Testis (tissue), 3 donors: ENCODE data around the gene CTIF. TPM values are rescaled to one million over a fixed set of nuclear protein-coding genes. Genes with fewer than 3 reads are reported as not detected.

Experiments
- DNase-seq: peaks from one replicate; pipeline ENCODE4 v3.0.0-alpha.2; 2019
- H3K27ac ChIP-seq, 2 donors: fragments of 200-600 bp; sonication (generic); one replicate each; pipeline ENCODE4 v1.5.1; 2019
- H3K27me3 ChIP-seq: fragments of 200-600 bp; sonication (generic); one replicate; pipeline ENCODE4 v1.5.1; 2019
- H3K36me3 ChIP-seq: fragments of 200-600 bp; sonication (generic); one replicate; pipeline ENCODE4 v1.5.1; 2017; ENCODE audit warnings: low read depth; ENCODE audit errors: missing control alignments
- H3K4me1 ChIP-seq: fragments of 200-600 bp; sonication (generic); one replicate; pipeline ENCODE4 v1.5.1; 2019
- H3K4me3 ChIP-seq, 2 donors: fragments of 200-600 bp; sonication (generic); one replicate each; pipeline ENCODE4 v1.5.1; 2017 to 2019
- H3K9me3 ChIP-seq: fragments of 200-600 bp; sonication (generic); one replicate; pipeline ENCODE4 v1.5.1; 2017
- POLR2A ChIP-seq: fragments of 450-650 bp; IDR thresholded peaks from one replicate; pipeline ENCODE4 v1.6.1; 2017; ENCODE audit warnings: antibody characterized with exemption, mild to moderate bottlenecking, moderate library complexity
- WGBS, 2 donors: methylation state at CpG; one replicate each; pipeline ENCODE4 v1.1.5; 2018; 5-methylcytosine and 5-hydroxymethylcytosine counted together
- intact Hi-C: fragments of 100-400 bp; cut with DNase I; formaldehyde crosslinking; loops from one replicate; pipeline ENCODE4 v1.15.1; 2023; ENCODE audit warnings: low total_unique reads
- polyA plus RNA-seq: library from polyadenylated mRNA; stranded (reverse); fragments of 350-450 nt; fragmentation: Illumina TruSeq; extraction: RNeasy Lipid Tissue Mini Kit (QIAGEN cat#74804); gene quantifications from one replicate; pipeline ENCODE4 v1.2.3, GENCODE V29; 2014; ENCODE audit warnings: low read depth, low replicate concordance; ENCODE audit not compliant: insufficient read depth
- total RNA-seq, 2 donors: library from RNA; depleted of rRNA; stranded (reverse); fragments of >200 nt; gene quantifications; one replicate each; pipeline ENCODE4 v1.2.3, GENCODE V29; 2016
- TF ChIP-seq, protein P1 (sequence below), 3 experiments: fragments of 450-650 bp in 2 of 3; fragments of 200-600 bp in 1 of 3; sonication (generic) in 1 of 3; IDR thresholded peaks; one replicate each; pipeline ENCODE4 v1.5.1; 2016 to 2019; ENCODE audit warnings: antibody characterized with exemption in 3 of 3, mild to moderate bottlenecking in 2 of 3, moderate library complexity in 1 of 3

Gene CTIF
- total and polyA plus RNA-seq, 3 donors from 2014 or later: 33.8 to 41.5 (median 35.6) TPM

- H3K4me1 ChIP-seq: peaks cover 51% of the 10 kb centered on the region
- intact Hi-C loops: no loop called here
- no peak for DNase-seq
These were observed 243.6 kb downstream of the CTIF start for GRCh38 chr18:48782381-48782861.

DNA sequence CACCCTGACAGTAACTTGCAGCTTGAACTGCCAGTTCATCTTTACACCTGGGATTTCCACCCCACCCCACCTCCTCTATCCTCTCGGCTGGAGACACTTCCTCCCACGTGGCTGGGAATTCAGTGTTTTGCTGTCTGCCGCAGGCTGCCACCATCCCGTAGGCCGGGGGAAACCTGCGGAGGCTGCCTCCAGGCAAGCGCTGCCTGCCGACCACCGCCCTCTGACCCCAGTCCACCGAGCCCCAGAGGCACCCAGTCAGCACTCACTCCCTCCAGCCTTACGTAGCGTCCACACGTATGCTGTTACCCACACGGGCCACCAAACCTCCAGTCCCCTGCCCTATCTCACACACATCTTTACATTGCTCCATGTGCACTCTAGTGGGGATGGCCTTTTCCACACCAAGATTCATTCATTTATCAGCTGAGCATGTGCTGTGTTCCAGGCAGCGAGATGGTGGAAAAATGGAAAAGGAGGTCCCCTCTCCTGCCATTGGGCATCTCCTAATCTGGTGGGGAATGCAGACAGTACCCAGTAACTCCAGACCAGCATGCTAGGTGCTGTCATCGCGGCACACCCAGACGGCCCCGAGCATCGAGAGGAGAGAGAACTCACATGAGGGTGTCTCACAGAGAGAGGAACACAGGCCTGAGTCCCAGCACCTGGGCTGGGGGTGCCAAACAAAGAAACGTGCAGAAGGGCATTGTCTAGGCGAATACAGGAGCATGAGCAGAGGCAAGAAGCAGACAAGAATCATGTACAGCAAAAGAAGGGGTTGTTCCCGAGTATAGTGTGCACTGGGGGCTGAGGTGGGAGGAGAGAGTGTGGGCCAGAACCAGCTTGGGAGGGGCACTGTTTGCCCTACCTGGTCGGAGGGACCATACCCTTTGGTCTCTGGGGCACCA is 245.0 kb downstream of the CTIF start:
- Histone ChIP-seq H3K36me3 (no peaks in the 10 kb centered on the region), H3K27me3 (no peaks in the 10 kb centered on the region), H3K27ac (no peak overlapping the region), H3K4me1 (peaks cover 44% of the 10 kb centered on the region), H3K9me3 (no peaks in the 10 kb centered on the region), H3K4me3 (no peak overlapping the region)
- WGBS, 2 donors: 78 to 84% methylated on average over 19 to 24 of the region's 24 CpGs
- intact Hi-C loops: no loop called here
- TF ChIP-seq POLR2A: no peak
- no peak for DNase-seq

More at GRCh38 chr18:48782381-48782861, 243.6 kb downstream of the CTIF start:
- H3K27ac ChIP-seq: peak overlapping the region; percentile 73 to 80
- H3K36me3 ChIP-seq: no peaks in the 10 kb centered on the region
- no peaks in the 10 kb centered on the region for H3K9me3 ChIP-seq
- no peaks in the 10 kb centered on the region for H3K27me3 ChIP-seq
- no peak overlapping the region for H3K4me3 ChIP-seq
- TF ChIP-seq POLR2A: no peak
- TF ChIP-seq, protein P1, sequence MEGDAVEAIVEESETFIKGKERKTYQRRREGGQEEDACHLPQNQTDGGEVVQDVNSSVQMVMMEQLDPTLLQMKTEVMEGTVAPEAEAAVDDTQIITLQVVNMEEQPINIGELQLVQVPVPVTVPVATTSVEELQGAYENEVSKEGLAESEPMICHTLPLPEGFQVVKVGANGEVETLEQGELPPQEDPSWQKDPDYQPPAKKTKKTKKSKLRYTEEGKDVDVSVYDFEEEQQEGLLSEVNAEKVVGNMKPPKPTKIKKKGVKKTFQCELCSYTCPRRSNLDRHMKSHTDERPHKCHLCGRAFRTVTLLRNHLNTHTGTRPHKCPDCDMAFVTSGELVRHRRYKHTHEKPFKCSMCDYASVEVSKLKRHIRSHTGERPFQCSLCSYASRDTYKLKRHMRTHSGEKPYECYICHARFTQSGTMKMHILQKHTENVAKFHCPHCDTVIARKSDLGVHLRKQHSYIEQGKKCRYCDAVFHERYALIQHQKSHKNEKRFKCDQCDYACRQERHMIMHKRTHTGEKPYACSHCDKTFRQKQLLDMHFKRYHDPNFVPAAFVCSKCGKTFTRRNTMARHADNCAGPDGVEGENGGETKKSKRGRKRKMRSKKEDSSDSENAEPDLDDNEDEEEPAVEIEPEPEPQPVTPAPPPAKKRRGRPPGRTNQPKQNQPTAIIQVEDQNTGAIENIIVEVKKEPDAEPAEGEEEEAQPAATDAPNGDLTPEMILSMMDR (IDR thresholded peaks at IDR 0.05): no peak
- 43 to 83% methylated on average over 1 to 11 of the region's 11 CpGs for WGBS, 2 donors

GRCh38 chr18:48784656-48785055 is 245.8 kb downstream of the CTIF start:
- H3K36me3 ChIP-seq: no peaks in the 10 kb centered on the region
- peaks cover 36% of the 10 kb centered on the region for H3K4me1 ChIP-seq
- DNase-seq: no peak
- WGBS, 2 donors: 82 to 88% methylated on average over 5 of the region's 5 CpGs
- intact Hi-C loops: no loop called here
- no peak overlapping the region for H3K4me3 ChIP-seq
- no peaks in the 10 kb centered on the region for H3K27me3 ChIP-seq
- no peaks in the 10 kb centered on the region for H3K9me3 ChIP-seq
- no peak for TF ChIP-seq POLR2A
- TF ChIP-seq, protein P1 (IDR thresholded peaks at IDR 0.05): no peak
- no peak overlapping the region for H3K27ac ChIP-seq

GRCh38 chr18:48785091-48785614 is 246.3 kb downstream of the CTIF start:
- Histone ChIP-seq H3K4me1 (peaks cover 31% of the 10 kb centered on the region), H3K36me3 (no peaks in the 10 kb centered on the region), H3K27me3 (no peaks in the 10 kb centered on the region), H3K27ac (no peak overlapping the region), H3K4me3 (no peak overlapping the region), H3K9me3 (no peaks in the 10 kb centered on the region)
- no peak for DNase-seq
- no peak for TF ChIP-seq POLR2A
- TF ChIP-seq, protein P1 (IDR thresholded peaks at IDR 0.05): no peak
- 59 to 76% methylated on average over 5 of the region's 5 CpGs for WGBS, 2 donors
- intact Hi-C loops: no loop called here

GRCh38 chr18:48785736-48786454 is 247.1 kb downstream of the CTIF start:
- Histone ChIP-seq H3K36me3 (no peaks in the 10 kb centered on the region), H3K27me3 (no peaks in the 10 kb centered on the region), H3K4me1 (peaks cover 24% of the 10 kb centered on the region), H3K4me3 (no peak overlapping the region), H3K9me3 (no peaks in the 10 kb centered on the region), H3K27ac (no peak overlapping the region)
- no peak for TF ChIP-seq POLR2A
- TF ChIP-seq, protein P1 (IDR thresholded peaks at IDR 0.05): no peak
- WGBS, 2 donors: 89 to 93% methylated on average over 12 of the region's 12 CpGs
- no peak for DNase-seq
- intact Hi-C loops: no loop called here
